H9 (cell line): ENCODE results near the gene HIGD2A. TPM values are rescaled to one million over a fixed set of nuclear protein-coding genes. Genes with fewer than 3 reads are reported as not detected.

Experiments used
- DNase-seq: peaks from one replicate; pipeline ENCODE4 v3.0.0-alpha.2; 2017
- H2AFZ ChIP-seq: one replicate; pipeline ENCODE4 v1.6.1; 2013; ENCODE audit warnings: mild to moderate bottlenecking, low read length, control low read depth, moderate library complexity
- H2AK5ac ChIP-seq: 2 replicates; pipeline ENCODE4 v1.6.1; 2013; ENCODE audit warnings: low read length, control low read depth, mixed read lengths; ENCODE audit not compliant: insufficient read length
- H2BK120ac ChIP-seq: one replicate; pipeline ENCODE4 v1.6.1; 2013; ENCODE audit warnings: low read depth, mild to moderate bottlenecking, low read length, control low read depth, inconsistent platforms; ENCODE audit not compliant: poor library complexity, severe bottlenecking
- H2BK12ac ChIP-seq: 2 replicates; pipeline ENCODE4 v1.6.1; 2013; ENCODE audit warnings: low read length, control low read depth, mixed read lengths, low read depth; ENCODE audit not compliant: insufficient read length
- H2BK15ac ChIP-seq: 2 replicates; pipeline ENCODE4 v1.6.1; 2013; ENCODE audit warnings: low read depth, low read length, control low read depth
- H2BK20ac ChIP-seq: one replicate; pipeline ENCODE4 v1.6.1; 2013; ENCODE audit warnings: low read depth, mild to moderate bottlenecking, low read length, control low read depth, inconsistent platforms; ENCODE audit not compliant: poor library complexity, severe bottlenecking
- H2BK5ac ChIP-seq: 2 replicates; pipeline ENCODE4 v1.6.1; 2013; ENCODE audit warnings: low read length, control low read depth, mixed read lengths; ENCODE audit not compliant: insufficient read length
- H3K14ac ChIP-seq: 2 replicates; pipeline ENCODE4 v1.6.1; 2013; ENCODE audit warnings: low read length, control low read depth; ENCODE audit not compliant: insufficient read depth
- H3K18ac ChIP-seq: 2 replicates; pipeline ENCODE4 v1.6.1; 2013; ENCODE audit warnings: low read depth, mild to moderate bottlenecking, mixed read lengths, low read length, control low read depth; ENCODE audit not compliant: insufficient read length
- H3K23ac ChIP-seq: 2 replicates; pipeline ENCODE4 v1.6.1; 2013; ENCODE audit warnings: low read length, control low read depth, mixed read lengths, low read depth; ENCODE audit not compliant: insufficient read length
- H3K23me2 ChIP-seq: 2 replicates; pipeline ENCODE4 v1.6.1; 2013; ENCODE audit warnings: low read depth, mild to moderate bottlenecking, mixed read lengths, low read length, control low read depth; ENCODE audit not compliant: insufficient read length, poor library complexity, severe bottlenecking
- H3K27ac ChIP-seq: 2 replicates; pipeline ENCODE4 v1.5.1; 2013; ENCODE audit warnings: low read length, control low read depth, mixed read lengths, low read depth; ENCODE audit not compliant: insufficient read length
- H3K27me3 ChIP-seq: 2 replicates; pipeline ENCODE4 v1.6.1; 2013; ENCODE audit warnings: low read length, control low read depth, inconsistent platforms; ENCODE audit not compliant: insufficient read depth
- H3K4ac ChIP-seq: 2 replicates; pipeline ENCODE4 v1.6.1; 2013; ENCODE audit warnings: low read depth, mild to moderate bottlenecking, control low read depth, inconsistent platforms, low read length, moderate library complexity
- H3K4me1 ChIP-seq: 2 replicates; pipeline ENCODE4 v1.6.1; 2013; ENCODE audit warnings: low read length, control low read depth, inconsistent platforms; ENCODE audit not compliant: insufficient read depth
- H3K4me2 ChIP-seq: 2 replicates; pipeline ENCODE4 v1.6.1; 2013; ENCODE audit warnings: low read length, control low read depth, mixed read lengths; ENCODE audit not compliant: insufficient read length, insufficient read depth
- H3K56ac ChIP-seq: 2 replicates; pipeline ENCODE4 v1.6.1; 2013; ENCODE audit warnings: low read depth, mild to moderate bottlenecking, mixed read lengths, low read length, control low read depth; ENCODE audit not compliant: insufficient read length
- H3K79me1 ChIP-seq: 2 replicates; pipeline ENCODE4 v1.6.1; 2013; ENCODE audit warnings: low read depth, mild to moderate bottlenecking, moderate library complexity, low read length, control low read depth, inconsistent platforms; ENCODE audit not compliant: insufficient read depth, poor library complexity, severe bottlenecking
- H3K79me2 ChIP-seq: 2 replicates; pipeline ENCODE4 v1.6.1; 2013; ENCODE audit warnings: low read length, control low read depth, inconsistent platforms; ENCODE audit not compliant: insufficient read depth
- H3K9ac ChIP-seq: 2 replicates; pipeline ENCODE4 v1.6.1; 2013; ENCODE audit warnings: low read length, control low read depth, mixed read lengths; ENCODE audit not compliant: insufficient read length; ENCODE audit errors: extremely low read depth
- H3K9me3 ChIP-seq: one replicate; pipeline ENCODE4 v1.6.1; 2013; ENCODE audit warnings: low read depth, low read length, inconsistent platforms; ENCODE audit not compliant: control insufficient read depth
- H3T11ph ChIP-seq: one replicate; pipeline ENCODE4 v1.6.1; 2013; ENCODE audit warnings: mild to moderate bottlenecking, low read length, control low read depth, inconsistent platforms
- H4K20me1 ChIP-seq: one replicate; pipeline ENCODE4 v1.6.1; 2013; ENCODE audit not compliant: control insufficient read depth, insufficient read length, insufficient read depth
- H4K5ac ChIP-seq: 2 replicates; pipeline ENCODE4 v1.6.1; 2013; ENCODE audit warnings: low read depth, mild to moderate bottlenecking, mixed read lengths, low read length, control low read depth; ENCODE audit not compliant: insufficient read length
- H4K8ac ChIP-seq: replicated peaks from 2 replicates; pipeline ENCODE4 v1.6.1; 2013; ENCODE audit warnings: low read length, control low read depth, mixed read lengths, low read depth; ENCODE audit not compliant: insufficient read length
- H4K91ac ChIP-seq: 2 replicates; pipeline ENCODE4 v1.6.1; 2013; ENCODE audit warnings: low read depth, mild to moderate bottlenecking, moderate library complexity, mixed read lengths, low read length, control low read depth; ENCODE audit not compliant: insufficient read length
- H3K27ac Mint-ChIP-seq, 3 experiments: 2 replicates in 2 of 3; 3 replicates in 1 of 3; pipeline ENCODE4 v1.8.0; 2020 to 2021; ENCODE audit warnings: mixed read lengths in 3 of 3, mild to moderate bottlenecking in 1 of 3, moderate library complexity in 1 of 3
- H3K27me3 Mint-ChIP-seq: 2 replicates; pipeline ENCODE4 v1.8.0; 2021; ENCODE audit warnings: low read depth, mild to moderate bottlenecking, moderate library complexity, mixed read lengths
- H3K36me3 Mint-ChIP-seq, 3 experiments: 2 replicates in 2 of 3; 3 replicates in 1 of 3; pipeline ENCODE4 v1.8.0; 2020 to 2021; ENCODE audit warnings: low read depth in 3 of 3, mixed read lengths in 3 of 3; ENCODE audit not compliant: insufficient read depth in 1 of 3
- H3K4me1 Mint-ChIP-seq, 2 experiments: 2 replicates each; pipeline ENCODE4 v1.8.0; 2020; ENCODE audit warnings: mixed read lengths in 2 of 2
- H3K4me3 Mint-ChIP-seq, 2 experiments: 2 replicates in 1 of 2; 3 replicates in 1 of 2; pipeline ENCODE4 v1.8.0; 2020 to 2021; ENCODE audit warnings: mild to moderate bottlenecking in 2 of 2, mixed read lengths in 2 of 2, moderate library complexity in 1 of 2
- H3K9me3 Mint-ChIP-seq, 2 experiments: 2 replicates in 1 of 2; 3 replicates in 1 of 2; pipeline ENCODE4 v1.8.0; 2020; ENCODE audit warnings: mild to moderate bottlenecking in 2 of 2, mixed read lengths in 2 of 2, moderate library complexity in 1 of 2
- CTCF ChIP-seq: fragments of 200-600 bp; sonication (generic); conservative IDR thresholded peaks from 3 replicates; pipeline ENCODE4 v1.8.0; 2021; ENCODE audit warnings: antibody characterized with exemption, mild to moderate bottlenecking
- WGBS: extraction: QIAGEN DNeasy Blood & Tissue Kit; methylation state at CpG from one replicate; pipeline ENCODE4 v1.1.7; 2013; ENCODE audit warnings: missing lambda C conversion rate, low lambda C conversion rate, mixed read lengths; ENCODE audit not compliant: insufficient read length; ENCODE audit errors: extremely low coverage; 5-methylcytosine and 5-hydroxymethylcytosine counted together
- total RNA-seq: library from RNA; stranded (reverse); gene quantifications from 2 replicates; pipeline ENCODE4 v1.2.1, GENCODE V29; 2021

The HIGD2A gene
- total RNA-seq, 1 experiment from 2014 or later, result 92.3 TPM

- Histone ChIP-seq H4K91ac (no peak overlapping the region), H3K23me2 (no peaks in the 10 kb centered on the region), H2AFZ (no peak overlapping the region), H3K4me2 (no peak overlapping the region), H2BK12ac (no peak overlapping the region), H3K56ac (no peak overlapping the region), H3T11ph (no peak overlapping the region), H3K27ac (no peak overlapping the region), H3K79me1 (no peaks in the 10 kb centered on the region), H2BK20ac (no peak overlapping the region), H4K20me1 (no peaks in the 10 kb centered on the region), H3K27me3 (no peaks in the 10 kb centered on the region), H3K4ac (no peak overlapping the region), H3K14ac (no peak overlapping the region), H4K8ac (no peak overlapping the region), H3K23ac (no peak overlapping the region), H3K79me2 (no peaks in the 10 kb centered on the region), H2BK5ac (no peak overlapping the region), H3K9ac (no peak overlapping the region), H3K18ac (no peak overlapping the region), H3K9me3 (no peaks in the 10 kb centered on the region), H4K5ac (no peak overlapping the region), H2BK120ac (no peak overlapping the region), H2AK5ac (no peak overlapping the region), H2BK15ac (no peak overlapping the region), H3K4me1 (no peaks in the 10 kb centered on the region)
- Mint-ChIP-seq H3K4me1 (no peaks in the 10 kb centered on the region), H3K27ac (no peak overlapping the region), H3K27me3 (no peaks in the 10 kb centered on the region), H3K4me3 (no peak overlapping the region), H3K9me3 (no peaks in the 10 kb centered on the region), H3K36me3 (peaks cover 0 to 9% (median 4%) of the 10 kb centered on the region in 3 experiments; a peak in 4 of 7 replicates)
- no peak for DNase-seq
- TF ChIP-seq CTCF, result no peak
- no CpG with 5 or more reads among the region's 7 CpGs for WGBS
These were observed 15.3 kb upstream of the HIGD2A start for GRCh38 chr5:176373100-176373818.
